GM18508 (cell line): ENCODE measurements around the gene ATP2A3.

Source experiments
- ATAC-seq: cut with Tn5 transposase; IDR thresholded peaks from one replicate; pipeline ENCODE4 v1.9.1; 2021; ENCODE audit warnings: moderate number of reproducible peaks; ENCODE audit not compliant: insufficient read depth, unreplicated experiment

The ATP2A3 gene

DNA sequence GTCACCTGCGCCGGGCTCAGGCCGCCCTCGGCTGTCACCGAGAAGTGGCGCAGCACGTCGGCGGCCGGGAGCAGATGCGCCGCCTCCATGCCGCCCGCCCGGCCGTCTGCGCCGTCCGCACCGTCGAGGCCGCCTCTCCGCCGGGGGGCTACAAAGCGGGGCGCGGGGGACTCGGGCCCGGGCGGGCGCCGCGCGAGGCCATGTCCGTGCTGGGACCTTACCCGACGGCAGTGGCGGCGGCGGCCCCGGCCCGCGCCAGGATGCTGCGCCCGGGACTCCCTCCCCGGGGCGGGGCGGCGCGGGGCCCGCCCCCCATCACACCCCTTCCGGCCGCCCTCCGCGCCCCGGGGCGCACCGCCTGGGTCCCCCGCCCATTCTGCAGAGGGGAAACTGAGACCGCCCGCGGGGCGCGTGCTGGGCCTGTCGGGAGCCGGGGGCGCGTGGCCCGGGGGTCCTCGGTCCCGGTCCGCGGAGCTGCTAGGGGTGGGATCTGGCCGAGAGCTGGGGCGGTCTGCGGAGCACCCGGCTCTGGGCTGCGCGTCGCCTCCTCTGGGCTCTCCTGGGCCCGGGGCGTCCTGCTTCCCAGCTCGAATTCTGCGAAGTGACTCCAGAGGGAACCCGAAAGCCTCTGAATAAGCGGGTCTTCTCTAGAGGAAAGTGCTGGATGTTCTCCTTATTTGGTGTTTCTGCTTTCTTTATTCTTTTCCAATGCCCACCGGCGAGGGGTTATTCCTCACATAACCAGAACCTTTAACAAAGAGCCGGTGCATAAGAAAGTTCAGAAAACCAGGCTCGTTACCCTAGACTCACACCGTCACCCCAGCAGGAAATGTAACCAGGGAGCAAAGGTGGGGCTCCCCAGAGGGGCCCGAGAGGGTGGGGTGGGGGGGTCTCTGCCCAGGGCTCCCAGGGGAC, at the start of gene ATP2A3:
TSS of gene ATP2A3 (minus strand) at position 235 of the 915 bp plus-strand sequence. CDS start at position 89, 146 bp downstream.
- ATAC-seq = no peak

DNA sequence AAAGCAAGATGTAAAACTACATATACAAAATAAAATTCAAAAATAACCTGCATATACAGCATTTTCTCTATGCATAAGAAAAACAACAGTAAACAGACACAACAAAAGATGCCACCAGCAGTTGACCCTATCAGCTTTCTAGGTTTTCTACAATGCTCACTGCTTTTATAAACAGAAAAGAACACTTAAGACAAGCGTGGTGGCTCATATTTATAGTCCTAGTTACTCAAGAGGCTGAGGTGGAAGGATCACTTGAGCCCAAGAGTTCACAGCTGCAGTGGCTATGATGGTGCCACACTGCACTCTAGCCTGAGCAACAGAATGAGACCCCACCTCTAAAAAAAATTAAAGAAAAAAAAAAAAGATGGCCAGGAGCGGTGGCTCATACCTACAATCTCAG, 46.5 kb upstream of the ATP2A3 start:
- no peak for ATAC-seq

- ATAC-seq = no peak
Measured at GRCh38 chr17:4009186-4009785, 45.0 kb upstream of the ATP2A3 start.

- ATAC-seq = no peak
Measured at GRCh38 chr17:4008441-4009185, 44.4 kb upstream of the ATP2A3 start.

DNA sequence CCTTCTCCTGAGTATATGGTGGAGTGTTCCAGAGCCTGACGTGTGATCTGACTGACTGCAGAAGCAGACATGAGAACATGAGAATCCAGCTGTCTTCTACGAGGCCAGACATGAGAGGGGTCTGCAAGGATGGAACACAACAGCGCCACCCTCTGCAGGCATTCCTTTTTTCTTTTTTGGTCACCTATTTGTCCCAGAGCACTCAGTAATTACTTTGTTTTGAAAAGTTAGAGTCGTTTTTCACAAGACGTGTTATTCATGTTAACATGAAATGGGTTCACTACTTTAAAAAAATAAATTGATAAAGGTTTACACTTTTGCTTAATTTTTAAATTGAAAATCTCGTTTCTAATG, 43.8 kb upstream of the ATP2A3 start:
- ATAC-seq = no peak

DNA sequence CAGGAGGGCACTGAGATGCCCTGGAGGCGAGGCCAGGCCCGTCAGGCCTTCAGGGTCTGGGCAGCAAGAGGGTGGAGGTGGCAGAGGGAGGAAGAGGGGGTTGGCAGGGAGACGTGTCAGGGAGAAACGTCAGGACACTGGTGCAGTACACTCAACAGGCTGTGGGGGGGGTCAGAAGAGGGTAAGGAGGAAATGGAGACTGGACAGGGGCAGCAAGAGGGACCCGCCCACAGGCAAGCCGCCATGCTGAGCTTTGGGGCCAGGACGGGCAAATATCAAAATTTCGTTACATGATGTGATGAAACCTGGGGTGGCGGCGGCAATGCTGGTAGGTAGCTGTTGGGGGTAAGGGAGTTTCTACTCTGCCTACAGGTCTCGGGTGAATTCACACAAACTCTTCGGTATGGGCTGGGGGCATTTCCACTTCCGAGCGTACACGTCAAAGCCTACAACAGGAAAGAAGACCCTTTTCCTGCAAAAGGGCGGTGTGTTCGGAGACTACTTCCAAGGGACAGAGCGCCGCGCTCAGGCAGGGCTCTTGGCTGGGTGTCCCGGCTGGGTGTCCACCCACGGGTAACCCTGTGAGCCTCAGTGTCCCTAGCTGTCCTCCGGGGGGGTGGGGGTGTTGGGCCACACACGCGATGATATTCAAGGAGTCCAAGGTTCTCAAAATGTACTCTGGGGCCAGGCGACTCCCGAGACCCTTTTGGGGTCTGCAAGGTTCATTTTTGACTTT, 43.3 kb upstream of the ATP2A3 start:
- ATAC-seq = no peak

- no peak for ATAC-seq
Measured at GRCh38 chr17:4006745-4007211, 42.5 kb upstream of the ATP2A3 start.

DNA sequence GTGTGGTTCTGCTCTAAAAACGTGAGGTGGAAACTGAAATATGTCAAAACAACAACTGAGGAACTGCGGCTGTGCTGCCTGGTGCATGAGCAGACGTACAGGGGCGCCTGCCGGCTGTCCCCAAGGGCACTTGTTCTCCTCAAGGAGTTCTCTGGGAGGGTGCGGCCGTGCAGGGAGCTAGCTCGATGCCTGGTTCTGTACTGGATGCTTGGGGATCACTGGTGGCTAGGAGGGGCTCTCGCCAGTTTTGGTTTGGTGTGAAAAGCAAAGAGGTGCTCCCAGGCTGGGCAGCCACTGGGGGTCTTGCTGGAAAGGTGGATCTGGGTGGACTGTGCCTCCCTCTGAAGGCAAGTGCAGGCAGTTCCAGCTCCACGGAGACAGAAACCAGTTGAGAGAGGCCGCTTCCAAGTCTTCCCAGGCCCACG, 41.9 kb upstream of the ATP2A3 start:
- no peak for ATAC-seq

- no peak for ATAC-seq
Measured at GRCh38 chr17:4005296-4006164, 41.3 kb upstream of the ATP2A3 start.

- ATAC-seq = no peak
Measured at GRCh38 chr17:4004517-4005295, 40.5 kb upstream of the ATP2A3 start.

DNA sequence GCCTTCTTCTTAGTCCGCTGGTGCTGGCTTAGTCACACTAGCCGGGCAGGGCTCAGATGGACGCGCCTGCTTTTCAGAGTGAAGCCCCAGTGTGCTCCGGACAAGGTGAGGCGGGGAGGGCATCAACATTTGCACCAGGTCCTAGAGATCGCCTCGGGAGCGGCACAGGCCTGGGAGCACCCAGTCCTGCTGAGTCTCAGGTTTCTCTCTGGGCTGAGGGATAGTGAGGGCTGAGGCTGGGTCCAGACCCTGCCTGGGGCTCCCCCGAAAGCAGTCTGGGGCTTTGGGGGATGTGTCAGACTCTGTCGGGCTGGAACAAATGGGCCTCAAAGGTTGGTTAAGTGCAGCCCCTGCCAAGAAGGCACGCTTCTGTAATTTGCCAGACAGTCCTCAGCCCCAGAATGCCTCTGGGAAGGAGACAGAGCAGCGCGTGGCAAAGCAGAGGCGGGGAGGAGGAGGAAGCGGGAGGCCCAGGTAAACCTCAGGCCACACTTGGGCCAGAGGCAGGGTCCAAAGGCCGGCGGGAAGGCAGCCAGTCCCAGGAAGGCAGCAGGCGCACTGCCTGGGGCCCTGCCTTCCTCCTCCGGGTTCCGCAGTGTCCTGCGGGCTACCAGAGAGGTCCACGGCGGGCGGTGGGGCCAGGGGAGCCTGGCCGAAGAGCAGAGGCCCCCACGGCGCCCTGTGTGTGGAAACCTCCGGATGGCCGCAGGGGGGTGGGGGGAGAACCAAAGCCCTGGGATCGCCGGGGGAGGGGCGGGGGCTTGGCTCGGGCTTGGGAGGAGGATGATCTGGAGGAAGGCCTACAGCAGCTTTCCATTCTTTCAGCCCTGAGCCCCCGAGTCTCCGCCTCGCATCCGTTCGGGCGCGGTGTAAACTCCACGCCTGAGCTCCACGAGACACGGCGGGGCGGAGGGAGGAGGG, 39.5 kb upstream of the ATP2A3 start:
- no peak for ATAC-seq

DNA sequence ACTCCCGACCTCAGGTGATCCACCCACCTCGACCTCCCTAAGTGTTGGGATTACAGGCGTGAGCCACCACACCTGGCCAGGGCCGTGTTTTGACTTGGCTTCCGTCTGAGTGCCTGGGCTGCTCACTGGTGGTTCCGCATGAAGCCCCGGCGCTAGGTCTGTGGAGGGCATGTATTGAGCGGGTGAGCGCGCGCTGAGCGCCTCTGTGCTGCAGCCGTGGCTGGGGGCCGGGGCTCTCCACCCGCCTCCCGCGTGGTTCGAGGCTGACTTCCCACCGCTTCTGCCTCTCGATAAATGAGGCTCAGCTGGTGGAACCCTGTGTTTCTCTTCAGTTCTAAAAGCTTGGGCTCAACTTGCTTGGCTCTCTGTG, 38.9 kb upstream of the ATP2A3 start:
- no peak for ATAC-seq

GRCh38 chr17:4001048-4001590, 36.9 kb upstream of the ATP2A3 start:
- no peak for ATAC-seq

DNA sequence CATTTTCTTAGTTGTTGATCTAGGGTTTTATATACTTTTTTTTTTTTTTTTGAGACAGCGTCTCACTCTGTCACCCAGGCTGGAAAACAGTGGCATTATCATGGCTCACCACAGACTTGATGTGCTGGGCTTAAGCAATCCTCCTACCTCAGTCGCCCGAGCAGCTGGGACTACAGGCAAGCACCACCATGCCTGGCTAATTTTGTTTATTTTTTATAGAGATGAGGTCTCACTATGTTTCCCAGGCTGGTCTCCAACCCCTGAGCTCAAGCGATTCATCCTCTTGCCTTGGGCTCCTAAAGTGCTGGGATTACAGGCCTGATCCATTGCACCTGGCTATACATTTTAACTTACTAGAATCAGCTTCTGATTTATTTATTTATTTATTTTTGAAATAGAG, 34.2 kb upstream of the ATP2A3 start:
- ATAC-seq = no peak

DNA sequence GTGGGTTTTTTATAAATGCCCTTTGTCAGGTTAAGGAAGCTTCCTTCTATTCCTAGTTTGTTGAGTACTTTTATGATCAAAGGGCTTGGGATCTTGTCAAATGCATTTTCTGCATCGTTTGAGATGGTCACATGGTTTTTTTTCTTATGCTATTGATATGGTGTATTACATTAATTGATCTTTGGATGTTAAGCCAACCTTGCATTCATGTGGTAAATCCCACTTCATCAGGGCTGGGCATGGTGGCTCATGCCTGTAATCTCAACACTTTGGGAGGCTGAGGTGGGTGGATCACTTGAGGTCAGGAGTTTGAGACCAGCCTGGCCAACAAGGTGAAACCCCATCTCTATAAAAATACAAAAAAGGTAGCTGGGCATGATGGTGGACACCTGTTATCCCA, 30.8 kb upstream of the ATP2A3 start:
- ATAC-seq = no peak

DNA sequence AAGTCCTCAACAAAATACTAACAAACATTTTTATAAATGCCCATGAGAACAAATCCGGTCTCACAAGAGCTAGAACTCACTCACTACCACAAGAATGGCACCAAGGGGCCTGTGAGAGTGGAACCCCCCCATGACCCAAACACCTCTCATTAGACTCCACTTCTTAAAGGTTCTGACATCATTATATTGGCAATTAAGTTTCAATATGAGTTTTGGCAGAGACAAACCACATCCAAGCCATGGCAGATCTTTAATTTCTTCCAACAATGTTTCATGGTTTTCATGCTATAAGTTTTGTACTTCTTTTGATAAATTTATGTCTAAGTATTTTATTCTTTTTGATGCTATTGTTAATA, 30.0 kb upstream of the ATP2A3 start:
- no peak for ATAC-seq

DNA sequence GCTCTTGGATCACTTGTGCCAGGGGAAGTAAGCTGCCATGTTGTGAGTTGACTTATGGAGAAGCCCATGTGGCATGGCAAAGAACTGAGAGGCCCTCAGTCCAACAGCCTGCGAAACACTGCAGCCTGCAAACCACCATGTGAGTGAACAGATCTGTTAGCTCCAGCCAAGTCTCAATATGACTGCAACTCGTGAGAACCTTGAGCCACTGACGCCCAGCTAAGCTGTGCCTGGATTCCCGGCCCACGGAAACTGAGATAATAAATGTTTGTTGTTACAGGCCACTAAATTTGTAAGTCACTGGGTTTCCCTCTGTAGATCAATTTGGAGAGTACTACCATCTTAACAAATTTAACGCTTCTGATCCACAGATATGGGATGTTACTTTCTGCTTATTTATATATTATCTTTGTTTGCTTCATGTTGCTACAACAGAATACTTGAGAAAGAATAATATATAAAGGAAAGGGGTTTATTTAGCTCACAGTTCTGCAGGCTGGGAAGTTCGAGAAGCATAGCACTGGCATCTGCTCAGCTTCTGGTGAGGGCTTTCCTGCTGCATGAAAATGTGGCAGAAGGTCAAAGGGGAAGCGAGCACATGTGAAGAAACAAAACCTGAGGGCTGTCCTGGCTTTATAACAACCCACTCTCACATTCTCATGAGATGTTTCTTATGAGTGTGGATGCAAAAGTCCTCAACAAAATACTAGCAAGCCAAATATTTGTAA, 29.4 kb upstream of the ATP2A3 start:
- ATAC-seq = no peak
